HG03354 (cell line): ENCODE measurements around the gene WFDC1.
"Not testable (repeated sequence)": the region's sequence is repeated elsewhere in the genome, so short reads cannot be mapped to it uniquely, and the experiment has no call there.

ENCODE experiments used
- ATAC-seq: cut with Tn5 transposase; IDR thresholded peaks from one replicate; pipeline ENCODE4 v1.9.1; 2021; ENCODE audit warnings: mild to moderate bottlenecking; ENCODE audit not compliant: unreplicated experiment, poor library complexity, severe bottlenecking

WFDC1 gene

GRCh38 chr16:84323606-84324005, 28.9 kb downstream of the WFDC1 start:
- no peak for ATAC-seq

- no peak for ATAC-seq
Observed at GRCh38 chr16:84324434-84325262, 30.0 kb downstream of the WFDC1 start.

GRCh38 chr16:84326545-84326944, 31.9 kb downstream of the WFDC1 start:
- no peak for ATAC-seq

- ATAC-seq: no peak
Observed at GRCh38 chr16:84327926-84328505, 33.3 kb downstream of the WFDC1 start.

- ATAC-seq: no peak
Observed at GRCh38 chr16:84329016-84329415, 34.3 kb downstream of the WFDC1 start.

GRCh38 chr16:84329843-84330684, 35.4 kb downstream of the WFDC1 start:
- no peak for ATAC-seq

- ATAC-seq: no peak
Observed at GRCh38 chr16:84330685-84331050, 36.0 kb downstream of the WFDC1 start.

- ATAC-seq: no peak
Observed at GRCh38 chr16:84331998-84332780, 37.5 kb downstream of the WFDC1 start.

- no peak for ATAC-seq
Observed at GRCh38 chr16:84332975-84333684, 38.5 kb downstream of the WFDC1 start.

GRCh38 chr16:84334058-84334457, 39.4 kb downstream of the WFDC1 start:
- no peak for ATAC-seq

- no peak for ATAC-seq
Observed at GRCh38 chr16:84334482-84334881, 39.8 kb downstream of the WFDC1 start.

GRCh38 chr16:84337236-84337635, 42.6 kb downstream of the WFDC1 start:
- ATAC-seq: not testable (repeated sequence)

- ATAC-seq: no peak
Observed at GRCh38 chr16:84339311-84339710, 44.6 kb downstream of the WFDC1 start.

GRCh38 chr16:84339766-84340165, 45.1 kb downstream of the WFDC1 start:
- ATAC-seq: no peak

GRCh38 chr16:84340325-84341040, 45.8 kb downstream of the WFDC1 start:
- ATAC-seq: no peak

- ATAC-seq: no peak
Observed at GRCh38 chr16:84341528-84342295, 47.0 kb downstream of the WFDC1 start.

- not testable (repeated sequence) for ATAC-seq
Observed at GRCh38 chr16:84343800-84344199, 49.1 kb downstream of the WFDC1 start.

- no peak for ATAC-seq
Observed at GRCh38 chr16:84344781-84345180, 50.1 kb downstream of the WFDC1 start.
